SKM-1 (cell line): ENCODE data around the gene TCF25.
"Not testable (repeated sequence)": the region's sequence is repeated elsewhere in the genome, so short reads cannot be mapped to it uniquely, and the experiment has no call there.

ENCODE experiments used
- DNase-seq: peaks from one replicate; lab custom pipeline; 2025; ENCODE audit not compliant: unreplicated experiment; lab: John Stamatoyannopoulos, UW

TCF25 gene

DNA sequence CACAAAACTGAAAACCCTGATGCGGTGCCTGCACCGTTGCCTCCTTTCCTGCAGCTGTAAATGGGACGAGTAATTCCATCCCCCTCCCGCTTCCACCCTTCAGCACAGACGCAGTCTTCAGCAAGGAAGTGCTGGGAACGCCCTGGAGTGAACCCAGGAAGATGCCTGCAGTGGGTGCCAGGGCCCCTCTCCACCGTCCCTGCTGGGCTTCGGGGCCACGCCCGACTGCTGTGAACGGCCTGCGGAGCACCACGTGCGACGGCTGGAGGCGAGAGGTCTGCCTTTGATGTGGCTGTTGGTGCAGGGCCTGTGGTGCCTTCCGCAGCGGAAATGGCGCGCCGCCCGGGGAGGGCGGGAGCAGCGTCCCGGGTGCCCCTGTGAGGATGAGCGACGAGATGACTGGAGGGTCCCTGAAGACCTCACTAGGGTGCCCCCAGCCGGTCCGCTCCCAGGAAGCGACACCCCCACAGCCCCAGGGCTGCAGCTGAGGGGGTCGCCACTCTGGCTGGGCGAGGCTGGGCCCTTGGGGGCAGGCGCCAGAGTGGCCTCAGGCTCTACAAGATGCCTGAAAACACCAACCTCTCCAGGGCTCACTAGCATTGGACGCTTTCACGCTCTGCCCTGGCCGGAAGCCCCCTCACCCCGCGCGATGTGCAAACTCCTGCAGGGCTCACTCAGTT is 44.5 kb downstream of the TCF25 start:
- no peak for DNase-seq

DNA sequence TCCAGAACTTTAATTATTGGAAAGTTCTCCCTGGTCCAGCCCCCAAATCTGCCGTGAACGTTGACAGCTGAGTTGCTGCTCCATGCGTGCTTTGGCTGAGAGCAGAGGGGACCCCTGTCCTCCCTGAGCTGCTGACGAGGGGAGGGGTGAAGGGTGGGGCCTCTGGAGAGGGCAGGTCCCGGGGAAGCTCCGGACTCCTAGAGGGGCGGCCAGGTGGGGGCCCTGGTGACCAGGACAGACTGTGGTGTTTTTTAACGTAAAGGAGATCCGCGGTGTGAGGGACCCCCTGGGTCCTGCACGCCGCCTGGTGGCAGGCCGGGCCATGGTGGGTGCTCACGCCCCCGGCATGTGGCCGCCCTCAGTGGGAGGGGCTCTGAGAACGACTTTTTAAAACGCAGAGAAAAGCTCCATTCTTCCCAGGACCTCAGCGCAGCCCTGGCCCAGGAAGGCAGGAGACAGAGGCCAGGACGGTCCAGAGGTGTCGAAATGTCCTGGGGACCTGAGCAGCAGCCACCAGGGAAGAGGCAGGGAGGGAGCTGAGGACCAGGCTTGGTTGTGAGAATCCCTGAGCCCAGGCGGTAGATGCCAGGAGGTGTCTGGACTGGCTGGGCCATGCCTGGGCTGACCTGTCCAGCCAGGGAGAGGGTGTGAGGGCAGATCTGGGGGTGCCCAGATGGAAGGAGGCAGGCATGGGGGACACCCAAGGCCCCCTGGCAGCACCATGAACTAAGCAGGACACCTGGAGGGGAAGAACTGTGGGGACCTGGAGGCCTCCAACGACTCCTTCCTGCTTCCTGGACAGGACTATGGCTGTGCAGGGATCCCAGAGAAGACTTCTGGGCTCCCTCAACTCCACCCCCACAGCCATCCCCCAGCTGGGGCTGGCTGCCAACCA is 45.3 kb downstream of the TCF25 start, which contains the start of gene MC1R:
MC1R (plus strand) TSS at position 410 of the 895 bp plus-strand sequence; CDS start at position 807, 397 bp downstream.
- DNase-seq, result no peak

DNA sequence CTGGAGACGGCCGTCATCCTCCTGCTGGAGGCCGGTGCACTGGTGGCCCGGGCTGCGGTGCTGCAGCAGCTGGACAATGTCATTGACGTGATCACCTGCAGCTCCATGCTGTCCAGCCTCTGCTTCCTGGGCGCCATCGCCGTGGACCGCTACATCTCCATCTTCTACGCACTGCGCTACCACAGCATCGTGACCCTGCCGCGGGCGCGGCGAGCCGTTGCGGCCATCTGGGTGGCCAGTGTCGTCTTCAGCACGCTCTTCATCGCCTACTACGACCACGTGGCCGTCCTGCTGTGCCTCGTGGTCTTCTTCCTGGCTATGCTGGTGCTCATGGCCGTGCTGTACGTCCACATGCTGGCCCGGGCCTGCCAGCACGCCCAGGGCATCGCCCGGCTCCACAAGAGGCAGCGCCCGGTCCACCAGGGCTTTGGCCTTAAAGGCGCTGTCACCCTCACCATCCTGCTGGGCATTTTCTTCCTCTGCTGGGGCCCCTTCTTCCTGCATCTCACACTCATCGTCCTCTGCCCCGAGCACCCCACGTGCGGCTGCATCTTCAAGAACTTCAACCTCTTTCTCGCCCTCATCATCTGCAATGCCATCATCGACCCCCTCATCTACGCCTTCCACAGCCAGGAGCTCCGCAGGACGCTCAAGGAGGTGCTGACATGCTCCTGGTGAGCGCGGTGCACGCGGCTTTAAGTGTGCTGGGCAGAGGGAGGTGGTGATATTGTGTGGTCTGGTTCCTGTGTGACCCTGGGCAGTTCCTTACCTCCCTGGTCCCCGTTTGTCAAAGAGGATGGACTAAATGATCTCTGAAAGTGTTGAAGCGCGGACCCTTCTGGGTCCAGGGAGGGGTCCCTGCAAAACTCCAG is 46.4 kb downstream of the TCF25 start:
- no peak for DNase-seq

DNA sequence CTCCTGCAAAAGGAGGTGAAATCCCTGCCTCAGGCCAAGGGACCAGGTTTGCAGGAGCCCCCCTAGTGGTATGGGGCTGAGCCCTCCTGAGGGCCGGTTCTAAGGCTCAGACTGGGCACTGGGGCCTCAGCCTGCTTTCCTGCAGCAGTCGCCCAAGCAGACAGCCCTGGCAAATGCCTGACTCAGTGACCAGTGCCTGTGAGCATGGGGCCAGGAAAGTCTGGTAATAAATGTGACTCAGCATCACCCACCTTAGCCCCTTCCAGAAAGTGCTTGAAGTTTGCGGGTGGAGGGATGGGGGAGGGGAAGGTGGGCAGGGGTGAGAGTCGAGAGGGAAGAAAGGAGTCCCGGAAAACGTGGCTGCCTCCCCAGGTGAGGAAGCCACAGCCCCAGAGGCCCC is 47.3 kb downstream of the TCF25 start:
- no peak for DNase-seq

DNA sequence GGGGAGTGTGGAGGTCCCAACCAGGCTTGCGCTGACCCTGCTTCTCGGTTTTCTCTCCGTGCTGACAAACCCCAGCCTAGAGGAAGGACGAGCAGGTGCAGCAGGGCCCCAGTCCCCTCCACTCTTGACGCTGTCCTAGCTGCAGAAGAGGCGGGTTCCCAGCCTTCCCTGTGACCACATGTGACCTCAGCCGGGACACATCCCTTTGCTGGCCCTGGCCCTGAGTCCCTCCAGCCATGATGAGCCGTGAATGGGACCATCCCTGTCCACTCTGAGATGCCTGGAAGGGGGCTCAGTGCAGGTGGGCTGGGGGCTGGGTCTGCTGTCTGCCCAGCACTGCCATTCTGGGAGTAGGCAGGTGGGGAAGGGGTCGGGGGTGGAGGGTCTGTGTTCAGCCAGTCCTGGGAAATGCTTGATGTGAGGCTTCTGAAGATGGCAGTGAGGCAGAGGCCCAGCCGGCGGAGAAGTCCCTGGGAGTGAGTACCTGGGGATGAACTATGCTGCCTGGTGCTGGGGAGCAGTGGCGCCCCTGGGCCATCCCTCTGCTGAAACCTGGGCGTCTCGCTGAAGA is 47.8 kb downstream of the TCF25 start:
- no peak for DNase-seq

DNA sequence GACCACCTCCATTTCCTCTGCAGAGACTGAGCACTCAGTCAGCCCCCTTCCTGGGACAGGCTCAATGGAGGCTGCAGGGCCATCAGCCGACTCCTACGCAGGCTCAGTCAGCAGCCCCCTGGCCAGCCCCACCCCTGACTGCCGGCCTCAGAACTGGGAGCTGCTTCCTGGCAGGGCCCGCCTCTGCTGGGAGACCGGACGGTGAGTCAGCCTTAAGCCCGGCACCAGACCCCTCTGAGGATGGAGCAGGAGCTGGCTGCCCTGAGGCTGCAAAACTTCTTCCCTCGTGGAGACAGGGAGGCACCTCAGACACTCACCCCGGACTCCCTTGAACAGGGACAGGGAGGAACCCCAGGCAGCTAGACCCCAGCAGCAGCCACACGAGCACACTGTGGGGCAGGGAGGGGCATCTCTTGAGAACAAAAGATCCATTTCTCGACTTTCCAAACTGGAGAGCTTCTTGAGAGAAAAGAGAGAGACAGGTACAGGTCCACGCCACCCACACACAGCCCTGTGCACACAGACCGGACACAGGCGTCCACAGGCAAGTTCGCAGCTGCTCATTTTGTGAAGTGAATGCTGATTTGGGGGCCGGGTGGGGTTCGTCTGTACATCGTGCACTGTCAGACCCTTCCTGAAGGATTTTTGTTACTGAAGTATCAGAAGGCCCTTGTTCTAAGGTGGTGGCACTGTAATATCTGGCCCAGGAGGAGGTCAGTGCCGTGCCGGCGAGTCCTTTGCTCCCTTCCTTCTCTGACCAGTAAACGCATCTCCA is 48.5 kb downstream of the TCF25 start:
- no peak for DNase-seq

DNA sequence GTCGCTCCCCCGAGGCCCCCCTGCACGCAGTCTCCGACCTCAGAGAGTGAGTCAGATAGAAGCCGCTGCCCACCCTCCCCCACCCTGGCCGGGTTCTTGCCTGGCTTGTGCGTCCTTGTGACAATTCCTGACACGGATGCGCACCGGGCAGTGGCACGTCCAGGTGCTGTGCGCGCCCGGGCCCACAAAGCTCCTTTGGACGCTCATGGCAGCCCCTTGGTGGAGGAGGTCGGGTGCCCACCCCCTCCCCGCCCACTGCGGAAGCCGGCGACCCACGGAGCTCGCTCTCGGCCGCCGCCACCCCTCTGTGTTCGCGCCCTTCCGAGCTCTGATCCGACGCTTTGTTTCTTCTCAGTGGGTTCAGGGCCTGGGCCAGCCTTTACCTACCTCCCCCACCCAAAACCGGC is 49.1 kb downstream of the TCF25 start:
- DNase-seq, result no peak

DNA sequence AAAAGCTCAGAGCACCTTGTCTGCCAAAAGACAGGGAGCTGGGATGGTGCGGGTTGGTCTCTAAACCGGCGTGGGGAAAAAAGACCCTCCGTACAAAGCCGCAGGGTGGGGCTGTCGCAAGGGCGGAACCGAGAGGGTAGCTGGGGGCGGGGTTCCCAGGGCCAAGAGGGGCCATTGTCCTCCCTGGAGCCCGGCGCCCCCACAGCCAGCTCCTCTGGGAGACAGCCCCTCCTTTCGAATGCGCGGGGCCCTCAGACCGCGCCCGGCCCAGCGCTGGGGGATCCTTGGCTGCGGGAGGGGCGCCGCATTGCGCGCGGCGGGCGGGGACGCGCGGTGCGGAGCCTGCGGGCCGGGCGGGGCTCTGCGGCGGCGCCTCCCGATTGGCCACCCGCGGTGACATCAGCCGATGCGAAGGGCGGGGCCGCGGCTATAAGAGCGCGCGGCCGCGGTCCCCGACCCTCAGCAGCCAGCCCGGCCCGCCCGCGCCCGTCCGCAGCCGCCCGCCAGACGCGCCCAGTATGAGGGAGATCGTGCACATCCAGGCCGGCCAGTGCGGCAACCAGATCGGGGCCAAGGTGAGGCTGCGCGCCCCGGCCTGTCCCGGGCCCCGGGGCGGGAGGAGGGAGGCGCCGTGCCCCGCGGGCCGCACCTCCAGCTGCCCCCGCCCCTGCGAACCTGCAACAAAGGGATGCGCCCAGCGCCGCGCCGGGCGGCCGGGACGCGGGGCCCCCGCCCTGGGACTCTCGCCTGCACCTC is 49.7 kb downstream of the TCF25 start, which contains the start of gene TUBB3:
TUBB3 (plus strand) TSS at position 459 of the 756 bp plus-strand sequence; CDS start at position 519, 60 bp downstream.
- no peak for DNase-seq

DNA sequence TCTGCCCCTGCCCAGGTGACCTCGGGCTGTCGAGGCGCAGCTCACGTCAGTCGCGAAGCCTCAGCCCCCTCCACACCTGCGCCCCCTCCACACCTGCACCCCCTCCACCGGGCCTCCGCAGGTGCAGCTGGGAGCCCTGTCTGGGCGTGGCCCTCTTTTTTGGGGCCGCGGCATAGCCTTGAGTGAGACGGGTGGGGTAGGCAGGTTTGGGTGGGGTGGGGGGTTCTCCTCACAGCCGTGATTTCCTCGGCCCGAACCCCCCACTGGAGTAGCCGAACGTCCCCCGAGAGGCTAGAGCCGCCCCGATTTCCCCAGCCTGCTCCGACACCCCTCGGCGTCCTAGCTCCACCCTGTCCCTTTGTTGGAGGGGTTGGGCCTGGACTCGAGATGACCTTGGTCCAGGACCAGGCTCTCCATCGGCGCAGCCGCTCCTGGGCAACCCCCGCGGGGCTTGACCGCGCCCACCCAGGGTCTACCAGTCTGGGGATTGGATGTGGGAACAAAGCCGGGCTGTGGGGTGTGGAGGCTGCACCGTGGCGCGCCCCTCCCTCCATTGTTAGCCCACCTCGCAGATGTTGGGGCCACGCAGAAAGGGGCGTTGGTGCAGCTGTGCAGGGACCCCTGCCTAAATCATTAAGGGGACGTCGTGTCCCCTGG is 50.4 kb downstream of the TCF25 start:
- no peak for DNase-seq

DNA sequence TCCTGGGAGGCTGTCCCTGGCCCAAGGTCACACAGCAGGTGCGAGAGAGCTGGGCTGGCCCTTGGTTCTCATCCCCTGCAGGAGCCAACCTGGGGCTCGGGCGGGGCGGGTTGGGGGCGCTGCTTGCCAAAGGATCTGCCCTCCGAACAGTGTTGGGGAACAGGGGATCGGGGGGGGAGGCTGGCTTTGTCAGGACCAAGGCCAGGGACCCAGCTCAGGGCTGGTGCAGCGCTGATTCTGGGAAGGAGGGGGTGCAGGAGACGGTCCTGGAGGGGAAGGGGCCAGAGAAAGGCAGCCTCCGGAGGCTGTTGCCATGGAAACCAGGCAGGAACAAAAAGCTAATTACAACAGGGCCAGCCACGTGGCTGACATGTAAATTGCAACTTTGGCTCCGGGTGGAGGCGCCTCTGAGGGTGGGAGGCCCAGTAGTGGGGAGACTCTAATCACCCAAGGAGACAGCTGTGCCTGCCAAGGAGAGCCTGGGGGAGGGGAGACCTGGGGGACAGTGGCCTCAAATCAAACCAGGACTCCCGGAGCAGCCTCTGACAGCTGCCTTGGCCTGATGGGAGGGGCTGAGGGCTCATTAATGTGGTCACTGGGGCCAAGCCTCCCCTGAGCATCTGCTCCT is 51.0 kb downstream of the TCF25 start:
- no peak for DNase-seq

DNA sequence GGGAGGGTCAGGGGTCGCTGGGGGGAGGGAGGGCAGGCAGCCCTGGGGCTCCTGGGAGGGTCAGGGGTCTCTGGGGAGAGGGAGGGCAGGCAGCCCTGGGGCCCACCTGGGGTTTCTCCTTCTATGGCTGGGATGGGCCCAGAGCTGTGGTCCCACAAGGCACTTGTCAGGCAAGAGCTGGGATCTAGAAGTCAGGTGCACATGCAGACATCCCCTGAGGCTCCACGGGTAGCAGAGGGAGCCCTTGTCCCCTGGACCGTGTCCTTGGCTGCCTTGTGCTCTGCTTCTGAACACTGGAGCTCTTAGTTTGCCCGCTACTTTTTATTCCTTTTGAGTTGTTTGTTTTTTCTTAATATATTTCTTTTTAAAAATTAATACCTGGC is 51.5 kb downstream of the TCF25 start:
- no peak for DNase-seq

DNA sequence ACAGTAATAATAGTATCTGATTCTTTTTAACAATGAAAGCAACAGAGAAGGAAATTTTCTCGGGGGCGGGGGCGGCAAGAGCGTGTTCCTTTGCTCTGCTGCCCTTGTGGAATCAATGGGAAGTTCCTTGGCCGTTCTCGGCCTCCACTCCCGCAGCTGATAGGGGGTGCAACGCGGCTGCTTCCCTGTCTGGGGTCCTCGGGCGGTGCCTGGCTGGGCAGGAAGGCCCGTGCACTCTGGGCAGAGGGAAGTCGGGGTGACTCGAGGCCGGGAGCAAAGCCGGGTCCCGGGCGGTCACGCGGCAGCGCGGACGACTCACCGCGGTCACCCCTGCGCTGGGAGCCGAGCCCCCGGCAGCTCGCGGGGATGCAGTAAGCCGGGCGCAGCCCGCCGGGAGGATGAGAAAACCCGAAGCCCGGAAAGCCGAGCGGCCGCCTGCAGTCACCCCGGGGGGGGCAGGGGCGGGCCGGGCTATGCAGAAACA is 52.2 kb downstream of the TCF25 start:
- DNase-seq, result no peak

DNA sequence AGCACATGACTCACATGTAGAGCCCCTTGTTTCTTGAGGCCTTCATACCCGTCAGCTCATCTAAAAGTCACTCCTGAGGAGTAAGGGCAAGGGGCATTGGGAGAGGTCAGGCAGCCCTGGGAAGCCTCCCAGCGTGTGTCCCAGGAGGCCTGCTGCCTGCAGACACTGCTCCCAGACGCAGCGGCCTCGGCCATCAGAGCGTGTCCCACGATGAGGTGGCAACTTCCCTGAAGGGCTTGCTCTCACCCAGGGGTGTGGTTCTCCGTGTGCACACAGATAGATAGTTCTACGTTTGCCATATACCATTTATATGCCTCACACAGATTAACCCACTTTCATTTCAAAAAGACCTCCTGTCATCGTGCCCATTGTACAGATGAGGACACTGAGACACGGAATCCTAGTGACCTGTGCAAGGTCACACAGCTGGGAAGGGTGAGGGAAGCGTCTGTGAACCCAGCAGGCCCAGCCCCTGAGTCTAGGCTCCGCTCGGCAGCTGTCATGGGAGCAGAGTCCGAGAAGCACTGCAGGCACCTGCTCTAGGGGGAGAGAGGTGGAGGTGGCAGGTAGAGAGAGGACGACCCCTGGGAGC is 58.0 kb downstream of the TCF25 start:
- DNase-seq, result no peak

DNA sequence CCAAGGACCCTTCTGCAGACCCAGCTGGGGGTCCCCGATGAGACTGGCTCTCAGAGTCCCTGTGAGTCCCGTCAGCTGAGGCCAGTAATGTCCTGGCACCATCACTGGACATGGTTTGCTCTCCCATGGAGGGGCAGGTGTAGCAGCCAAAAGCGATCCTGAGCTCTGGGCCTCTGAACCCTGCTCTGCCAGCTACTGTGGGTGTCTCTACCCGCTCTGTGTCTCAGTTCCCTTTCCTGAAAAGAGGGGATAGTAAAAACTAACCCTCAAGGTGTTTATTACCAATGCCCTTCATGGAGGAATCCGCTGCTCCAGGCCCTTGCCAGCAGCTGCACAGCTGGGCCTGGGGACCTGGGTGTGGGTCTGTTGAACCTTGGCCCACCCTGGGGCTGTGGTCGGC is 58.6 kb downstream of the TCF25 start:
- no peak for DNase-seq

DNA sequence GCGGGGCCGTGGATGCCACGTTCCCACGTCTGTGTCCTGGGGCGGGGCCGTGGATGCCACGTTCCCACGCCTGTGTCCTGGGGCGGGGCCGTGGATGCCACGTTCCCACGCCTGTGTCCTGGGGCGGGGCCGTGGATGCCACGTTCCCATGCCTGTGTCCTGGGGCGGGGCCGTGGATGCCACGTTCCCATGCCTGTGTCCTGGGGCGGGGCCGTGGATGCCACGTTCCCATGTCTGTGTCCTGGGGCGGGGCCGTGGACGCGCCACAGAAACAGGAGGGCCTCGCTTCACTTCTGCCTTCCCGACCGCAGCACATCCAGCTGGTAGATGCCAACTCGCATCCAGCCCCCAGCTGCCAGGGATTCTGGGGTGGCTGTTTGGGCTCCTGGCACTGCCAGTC is 60.6 kb downstream of the TCF25 start:
- not testable (repeated sequence) for DNase-seq

DNA sequence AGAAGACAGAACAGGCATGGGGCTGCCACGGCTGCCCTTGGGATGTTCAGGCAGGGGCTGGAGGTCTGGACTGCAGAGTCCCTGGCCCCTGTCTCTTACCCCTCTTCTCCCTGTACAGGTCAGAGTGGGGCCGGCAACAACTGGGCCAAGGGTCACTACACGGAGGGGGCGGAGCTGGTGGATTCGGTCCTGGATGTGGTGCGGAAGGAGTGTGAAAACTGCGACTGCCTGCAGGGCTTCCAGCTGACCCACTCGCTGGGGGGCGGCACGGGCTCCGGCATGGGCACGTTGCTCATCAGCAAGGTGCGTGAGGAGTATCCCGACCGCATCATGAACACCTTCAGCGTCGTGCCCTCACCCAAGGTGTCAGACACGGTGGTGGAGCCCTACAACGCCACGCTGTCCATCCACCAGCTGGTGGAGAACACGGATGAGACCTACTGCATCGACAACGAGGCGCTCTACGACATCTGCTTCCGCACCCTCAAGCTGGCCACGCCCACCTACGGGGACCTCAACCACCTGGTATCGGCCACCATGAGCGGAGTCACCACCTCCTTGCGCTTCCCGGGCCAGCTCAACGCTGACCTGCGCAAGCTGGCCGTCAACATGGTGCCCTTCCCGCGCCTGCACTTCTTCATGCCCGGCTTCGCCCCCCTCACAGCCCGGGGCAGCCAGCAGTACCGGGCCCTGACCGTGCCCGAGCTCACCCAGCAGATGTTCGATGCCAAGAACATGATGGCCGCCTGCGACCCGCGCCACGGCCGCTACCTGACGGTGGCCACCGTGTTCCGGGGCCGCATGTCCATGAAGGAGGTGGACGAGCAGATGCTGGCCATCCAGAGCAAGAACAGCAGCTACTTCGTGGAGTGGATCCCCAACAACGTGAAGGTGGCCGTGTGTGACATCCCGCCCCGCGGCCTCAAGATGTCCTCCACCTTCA is 61.5 kb downstream of the TCF25 start:
- DNase-seq, result no peak

DNA sequence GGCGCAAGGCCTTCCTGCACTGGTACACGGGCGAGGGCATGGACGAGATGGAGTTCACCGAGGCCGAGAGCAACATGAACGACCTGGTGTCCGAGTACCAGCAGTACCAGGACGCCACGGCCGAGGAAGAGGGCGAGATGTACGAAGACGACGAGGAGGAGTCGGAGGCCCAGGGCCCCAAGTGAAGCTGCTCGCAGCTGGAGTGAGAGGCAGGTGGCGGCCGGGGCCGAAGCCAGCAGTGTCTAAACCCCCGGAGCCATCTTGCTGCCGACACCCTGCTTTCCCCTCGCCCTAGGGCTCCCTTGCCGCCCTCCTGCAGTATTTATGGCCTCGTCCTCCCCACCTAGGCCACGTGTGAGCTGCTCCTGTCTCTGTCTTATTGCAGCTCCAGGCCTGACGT is 62.2 kb downstream of the TCF25 start:
- DNase-seq, result not testable (repeated sequence)
